Measurements from ENCODE around the gene PLCXD1. TPM values are rescaled to one million over a fixed set of nuclear protein-coding genes. Genes with fewer than 3 reads are reported as not detected.
"Not testable (repeated sequence)": the region's sequence is repeated elsewhere in the genome, so short reads cannot be mapped to it uniquely, and the experiment has no call there.

Gene PLCXD1
- total and polyA plus RNA-seq, 5 donors, result 2.1 to 9.0 (median 4.2) TPM

- H3K4me3 ChIP-seq (ENCODE audit: low read length), result no peak overlapping the region
- H3K4me1 ChIP-seq (ENCODE audit: control insufficient read depth, insufficient read depth, low read length), result no peaks in the 10 kb centered on the region
- ATAC-seq, result peak; percentile 2 to 10
- peak overlapping the region; percentile 23 for H3K27ac ChIP-seq (ENCODE audit: low read length)
- no peaks in the 10 kb centered on the region for H3K27me3 ChIP-seq (ENCODE audit: control insufficient read depth, insufficient read depth)
- intact Hi-C loops (cut with DNase I), result no loop called here
- peak in 2 of 3 donors; percentile 7 to 58 for DNase-seq
- 82% methylated on average over 20 of the region's 20 CpGs for WGBS
- H3K9me3 ChIP-seq (ENCODE audit: control insufficient read depth, low read length), result no peaks in the 10 kb centered on the region
These were observed 69.0 kb downstream of the PLCXD1 start for GRCh38 chrX:350148-350533.

- Histone ChIP-seq H3K27ac (ENCODE audit: low read length) (no peak overlapping the region), H3K27me3 (ENCODE audit: control insufficient read depth, insufficient read depth) (no peaks in the 10 kb centered on the region), H3K4me1 (ENCODE audit: control insufficient read depth, insufficient read depth, low read length) (no peaks in the 10 kb centered on the region), H3K4me3 (ENCODE audit: low read length) (no peak overlapping the region), H3K9me3 (ENCODE audit: control insufficient read depth, low read length) (no peaks in the 10 kb centered on the region)
- DNase-seq (peak; percentile 26 to 81 (median 63)), ATAC-seq (peak; percentile 29 to 43)
- intact Hi-C loops (cut with DNase I), result no loop called here
- 90% methylated on average over 61 of the region's 61 CpGs for WGBS
These were observed 69.5 kb downstream of the PLCXD1 start for GRCh38 chrX:350534-351323.

GRCh38 chrX:351324-351641, 70.1 kb downstream of the PLCXD1 start:
- H3K4me3 ChIP-seq (ENCODE audit: low read length); H3K9me3 ChIP-seq (ENCODE audit: control insufficient read depth, low read length); intact Hi-C loops (cut with DNase I); H3K4me1 ChIP-seq (ENCODE audit: control insufficient read depth, insufficient read depth, low read length); DNase-seq; H3K27ac ChIP-seq (ENCODE audit: low read length); ATAC-seq; H3K27me3 ChIP-seq (ENCODE audit: control insufficient read depth, insufficient read depth): not testable (repeated sequence)
- 89% methylated on average over 11 of the region's 13 CpGs for WGBS

GRCh38 chrX:351736-352135, 70.6 kb downstream of the PLCXD1 start:
- DNase-seq, result peak in 2 of 3 donors; percentile 9 to 24
- WGBS, result 90% methylated on average over 10 of the region's 10 CpGs
- no peak overlapping the region for H3K27ac ChIP-seq (ENCODE audit: low read length)
- H3K4me1 ChIP-seq (ENCODE audit: control insufficient read depth, insufficient read depth, low read length), result no peaks in the 10 kb centered on the region
- H3K27me3 ChIP-seq (ENCODE audit: control insufficient read depth, insufficient read depth), result no peaks in the 10 kb centered on the region
- no peak for ATAC-seq
- no peak overlapping the region for H3K4me3 ChIP-seq (ENCODE audit: low read length)
- intact Hi-C loops (cut with DNase I), result no loop called here
- no peaks in the 10 kb centered on the region for H3K9me3 ChIP-seq (ENCODE audit: control insufficient read depth, low read length)

- intact Hi-C loops (cut with DNase I), result no loop called here
- no peaks in the 10 kb centered on the region for H3K4me1 ChIP-seq (ENCODE audit: control insufficient read depth, insufficient read depth, low read length)
- peak; percentile 8 to 43 (median 34) for DNase-seq
- 93% methylated on average over 27 of the region's 27 CpGs for WGBS
- H3K4me3 ChIP-seq (ENCODE audit: low read length), result no peak overlapping the region
- H3K27ac ChIP-seq (ENCODE audit: low read length), result no peak overlapping the region
- H3K27me3 ChIP-seq (ENCODE audit: control insufficient read depth, insufficient read depth), result no peaks in the 10 kb centered on the region
- H3K9me3 ChIP-seq (ENCODE audit: control insufficient read depth, low read length), result no peaks in the 10 kb centered on the region
- no peak for ATAC-seq
These were observed 71.0 kb downstream of the PLCXD1 start for GRCh38 chrX:352181-352580.

- no peaks in the 10 kb centered on the region for H3K9me3 ChIP-seq (ENCODE audit: control insufficient read depth, low read length)
- DNase-seq, result peak; percentile 8 to 47 (median 41)
- no peaks in the 10 kb centered on the region for H3K27me3 ChIP-seq (ENCODE audit: control insufficient read depth, insufficient read depth)
- no peak for ATAC-seq
- no peak overlapping the region for H3K27ac ChIP-seq (ENCODE audit: low read length)
- intact Hi-C loops (cut with DNase I), result no loop called here
- H3K4me1 ChIP-seq (ENCODE audit: control insufficient read depth, insufficient read depth, low read length), result no peaks in the 10 kb centered on the region
- 87% methylated on average over 39 of the region's 39 CpGs for WGBS
- no peak overlapping the region for H3K4me3 ChIP-seq (ENCODE audit: low read length)
These were observed 71.6 kb downstream of the PLCXD1 start for GRCh38 chrX:352582-353314.

Other genes with a start within 250 kb of the PLCXD1 start
- 10 to 100 TPM; 48.4 to 57.6 (median 54.8) TPM for gene GTPBP6, start 37.4 kb downstream of the PLCXD1 start, total RNA-seq
- 59.0 TPM for gene GTPBP6, start 37.4 kb downstream of the PLCXD1 start, polyA plus RNA-seq
- gene PPP2R3B, start 105.5 kb downstream of the PLCXD1 start, total RNA-seq, result 100 to 1,000 TPM; 101 to 163 (median 147) TPM
- gene PPP2R3B, start 105.5 kb downstream of the PLCXD1 start, polyA plus RNA-seq, result 114 TPM

Measured in right cardiac atrium (tissue), 5 donors.